Amniotic stem cell (primary cell): ENCODE data around the gene MAP3K7CL.

ENCODE experiments used
- DNase-seq: peaks from one replicate; lab custom pipeline; 2025; lab: John Stamatoyannopoulos, UW

Gene MAP3K7CL

DNA sequence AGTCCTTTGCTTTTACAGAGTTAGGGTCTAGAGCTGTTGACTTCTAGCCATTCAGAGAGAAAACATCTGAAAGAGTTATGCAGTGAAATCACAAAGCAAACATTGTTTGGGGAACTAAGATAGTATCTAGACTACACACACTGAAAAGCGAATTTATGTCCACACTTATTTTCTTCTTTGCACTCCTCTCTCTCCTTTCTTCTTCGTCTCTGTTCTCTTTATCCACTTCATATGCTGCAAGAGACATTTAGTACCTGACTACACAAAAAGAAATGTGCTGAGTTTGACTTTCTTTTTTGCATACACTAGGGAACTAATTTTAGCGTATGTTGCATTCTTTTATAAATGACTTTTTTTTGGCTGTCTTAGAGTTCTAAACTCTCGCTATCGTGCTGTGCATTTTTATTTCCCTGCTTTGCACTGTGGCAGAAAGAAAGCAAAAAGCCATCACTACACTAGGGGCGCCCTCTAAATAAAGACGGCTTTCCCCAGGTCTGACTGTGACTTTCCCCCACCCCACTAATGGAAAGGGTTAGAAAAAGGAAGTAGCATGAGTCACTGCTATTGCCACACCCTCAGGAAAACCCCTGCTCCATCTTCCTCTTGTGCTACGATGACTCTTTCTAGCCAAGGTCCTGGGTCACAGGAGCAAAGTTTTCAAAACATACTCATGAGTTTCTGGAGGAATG lies 65.7 kb downstream of the MAP3K7CL start:
- peak; percentile 77 for DNase-seq

DNA sequence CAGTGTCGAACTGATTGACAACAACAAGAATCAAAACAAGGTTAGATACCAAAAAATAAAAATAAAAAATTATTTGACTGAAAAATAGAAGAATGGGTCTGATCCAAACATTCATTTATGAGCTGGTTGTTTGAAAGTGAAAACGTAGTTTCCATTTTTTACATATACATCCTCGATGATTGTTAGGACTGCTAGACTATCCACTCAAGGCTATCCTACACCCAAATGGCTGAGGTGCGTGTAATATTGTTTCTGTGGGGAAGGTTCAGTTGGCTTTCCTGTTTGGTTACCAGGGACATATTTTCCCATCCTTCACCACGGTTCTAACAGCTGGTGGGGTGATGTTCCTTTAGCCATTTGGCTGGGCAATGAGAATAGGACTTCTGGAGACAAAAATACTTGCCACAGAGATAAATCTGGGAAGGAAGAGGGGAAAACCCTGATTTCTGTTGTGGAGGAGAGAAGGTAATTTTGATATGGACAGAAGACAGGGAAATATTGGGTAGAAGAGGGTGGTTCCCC lies 66.3 kb downstream of the MAP3K7CL start:
- no peak for DNase-seq

GRCh38 chr21:29201186-29201585 lies 70.7 kb downstream of the MAP3K7CL start:
- DNase-seq, result no peak

DNA sequence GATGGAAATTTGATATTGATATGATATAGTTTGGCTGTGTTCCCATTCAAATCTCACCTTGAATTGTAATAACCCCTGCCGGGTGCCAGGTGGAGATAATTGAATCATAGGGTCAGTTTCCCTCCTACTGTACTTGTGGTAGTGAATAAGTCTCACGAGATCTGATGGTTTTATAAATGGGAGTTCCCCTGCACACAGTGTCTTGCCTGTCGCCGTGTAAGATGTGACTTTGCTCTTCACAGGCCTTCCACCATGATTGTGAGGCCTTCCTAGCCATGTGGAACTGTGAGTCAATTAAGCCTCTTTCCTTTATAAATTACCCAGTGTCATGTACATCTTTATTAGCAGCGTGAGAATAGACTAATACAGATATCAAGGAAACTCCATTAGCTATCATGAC lies 74.6 kb downstream of the MAP3K7CL start:
- no peak for DNase-seq

DNA sequence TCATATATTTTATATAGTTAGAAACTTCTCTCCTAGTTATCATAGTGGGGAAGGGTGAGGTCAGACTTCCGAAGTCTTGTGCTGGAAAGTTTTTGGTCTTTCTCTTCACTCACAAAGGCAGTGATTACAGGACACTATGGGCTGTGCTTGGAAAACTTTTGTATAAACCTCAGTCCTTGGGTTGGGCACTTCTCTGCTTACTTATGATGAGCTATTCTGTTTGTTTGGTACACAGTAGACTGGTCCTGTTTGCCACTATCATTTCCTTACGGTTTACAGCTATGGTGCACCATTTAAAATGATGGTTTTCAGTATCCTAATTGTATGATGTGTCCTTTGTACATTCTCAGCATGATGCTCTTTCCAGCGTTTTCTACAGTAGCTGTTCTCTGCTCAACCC lies 75.5 kb downstream of the MAP3K7CL start:
- DNase-seq, result no peak

DNA sequence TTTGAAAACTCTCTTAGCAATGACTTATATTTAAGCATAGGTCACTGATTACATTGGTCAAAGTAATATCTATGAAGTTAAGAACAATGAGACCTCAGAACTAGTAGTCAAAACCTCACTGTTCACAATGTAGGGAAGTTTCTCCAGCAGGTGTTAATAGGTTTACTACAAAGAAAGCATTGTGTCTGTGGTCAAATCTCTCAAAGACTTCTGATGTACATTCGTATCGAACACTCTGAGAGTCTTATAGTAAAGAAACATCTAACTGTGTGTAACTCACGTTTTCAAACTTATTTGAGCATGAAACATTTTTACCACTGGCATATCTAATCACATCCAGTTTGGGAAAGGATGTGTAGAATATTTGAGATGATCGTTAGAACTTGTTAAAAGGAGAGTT lies 76.0 kb downstream of the MAP3K7CL start:
- no peak for DNase-seq

GRCh38 chr21:29207201-29207600 lies 76.8 kb downstream of the MAP3K7CL start:
- no peak for DNase-seq

DNA sequence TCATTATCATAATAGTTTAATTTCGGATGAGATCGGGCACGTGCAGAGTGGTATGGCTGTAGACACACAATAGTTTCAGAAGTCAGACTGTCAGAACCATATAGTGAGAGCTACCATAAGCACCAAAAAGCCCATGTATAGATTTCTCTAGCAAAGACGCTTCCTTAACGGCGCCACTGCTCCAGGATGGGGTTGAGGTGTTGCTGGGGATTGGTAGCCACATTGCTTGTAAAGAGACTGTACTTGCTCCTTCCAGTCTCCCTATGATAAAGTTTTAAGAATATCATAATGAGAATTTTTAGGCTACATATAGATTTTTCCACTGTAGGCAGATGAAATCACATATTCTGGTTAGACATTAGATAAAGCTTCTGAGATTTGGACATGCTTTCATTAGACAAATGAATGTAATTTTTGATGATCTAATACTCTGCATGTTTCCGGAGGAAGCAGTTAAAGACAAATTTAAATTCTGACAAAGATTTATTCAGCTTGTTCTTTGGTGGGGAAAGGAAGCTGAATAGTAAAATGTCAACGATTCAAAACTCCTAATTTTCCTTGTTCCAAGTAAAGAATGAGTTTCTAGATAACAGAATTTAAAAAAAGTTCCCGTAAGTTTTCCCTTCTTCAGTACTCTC lies 77.7 kb downstream of the MAP3K7CL start:
- no peak for DNase-seq

- peak; percentile 65 for DNase-seq
Measured at GRCh38 chr21:29208682-29209059, 78.2 kb downstream of the MAP3K7CL start.

DNA sequence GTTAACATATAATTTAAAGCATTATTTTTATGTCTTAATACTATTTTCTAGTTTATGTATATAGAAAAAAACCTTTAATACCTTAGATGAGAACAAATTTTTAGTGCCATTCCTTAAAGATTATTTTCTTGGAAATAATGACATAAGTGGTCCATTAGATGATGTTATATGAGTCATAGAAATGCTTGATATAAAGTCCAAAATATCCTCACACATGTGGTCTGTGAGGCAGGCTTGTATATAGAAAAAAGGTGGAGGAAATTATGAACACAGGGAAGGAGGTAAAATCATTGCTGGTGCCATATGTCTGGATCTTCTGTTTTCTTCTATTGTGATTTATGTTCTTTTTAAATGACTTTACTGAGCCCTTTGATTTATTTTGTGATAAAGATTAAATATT lies 79.3 kb downstream of the MAP3K7CL start:
- DNase-seq, result no peak

GRCh38 chr21:29211205-29211604 lies 80.8 kb downstream of the MAP3K7CL start:
- DNase-seq, result no peak

GRCh38 chr21:29212446-29212845 lies 82.0 kb downstream of the MAP3K7CL start:
- DNase-seq, result no peak

DNA sequence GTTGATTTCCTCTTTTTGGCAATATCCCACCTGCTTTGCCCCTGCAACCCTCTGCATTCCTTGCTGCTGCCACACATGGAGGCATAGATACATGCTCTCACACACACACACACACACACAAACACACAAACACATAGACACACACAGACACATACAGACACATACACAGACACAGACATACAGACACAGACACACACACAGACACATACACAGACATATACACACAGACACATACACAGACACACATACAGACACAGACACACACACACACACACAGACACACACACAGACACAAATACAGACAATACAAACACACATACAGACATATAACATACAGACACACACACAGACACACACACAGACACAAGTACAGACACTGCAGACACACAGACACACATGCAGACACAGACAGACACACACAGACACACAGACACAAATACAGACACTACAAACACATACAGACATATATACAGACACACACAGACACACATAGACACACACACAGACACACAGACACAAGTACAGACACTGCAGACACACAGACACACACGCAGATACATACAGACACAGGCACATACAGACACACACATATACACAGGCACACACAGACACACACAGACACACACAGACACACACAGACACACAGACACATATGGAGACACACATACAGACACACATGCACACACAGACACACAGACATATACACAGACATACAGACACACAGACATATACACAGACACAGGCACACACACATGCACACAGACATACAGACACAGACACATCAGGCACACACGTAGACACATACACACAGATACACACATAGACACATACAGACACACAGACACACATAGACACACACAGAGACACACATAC lies 83.3 kb downstream of the MAP3K7CL start:
- no peak for DNase-seq

DNA sequence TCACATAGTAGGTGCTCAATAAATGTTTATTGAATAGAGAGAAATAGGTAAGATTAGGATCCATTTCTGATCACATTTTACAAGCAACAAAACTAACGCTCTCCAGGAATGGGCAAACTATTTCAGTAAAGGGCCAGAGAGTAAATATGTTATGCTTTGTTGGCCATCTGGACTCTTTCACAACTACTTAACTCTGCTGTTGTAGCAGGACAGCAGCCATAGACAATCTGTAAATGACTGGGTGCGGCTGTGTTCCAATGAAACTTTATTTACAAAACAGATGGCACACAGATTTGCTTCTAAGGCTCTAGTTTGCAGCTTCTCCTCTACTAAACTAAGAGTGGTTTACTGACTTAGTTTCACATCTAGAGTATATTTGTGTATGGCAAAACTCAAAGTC lies 85.3 kb downstream of the MAP3K7CL start:
- DNase-seq, result no peak

GRCh38 chr21:29217818-29218291 lies 87.4 kb downstream of the MAP3K7CL start:
- DNase-seq, result peak; percentile 87

GRCh38 chr21:29218749-29219148 lies 88.3 kb downstream of the MAP3K7CL start:
- DNase-seq, result no peak

DNA sequence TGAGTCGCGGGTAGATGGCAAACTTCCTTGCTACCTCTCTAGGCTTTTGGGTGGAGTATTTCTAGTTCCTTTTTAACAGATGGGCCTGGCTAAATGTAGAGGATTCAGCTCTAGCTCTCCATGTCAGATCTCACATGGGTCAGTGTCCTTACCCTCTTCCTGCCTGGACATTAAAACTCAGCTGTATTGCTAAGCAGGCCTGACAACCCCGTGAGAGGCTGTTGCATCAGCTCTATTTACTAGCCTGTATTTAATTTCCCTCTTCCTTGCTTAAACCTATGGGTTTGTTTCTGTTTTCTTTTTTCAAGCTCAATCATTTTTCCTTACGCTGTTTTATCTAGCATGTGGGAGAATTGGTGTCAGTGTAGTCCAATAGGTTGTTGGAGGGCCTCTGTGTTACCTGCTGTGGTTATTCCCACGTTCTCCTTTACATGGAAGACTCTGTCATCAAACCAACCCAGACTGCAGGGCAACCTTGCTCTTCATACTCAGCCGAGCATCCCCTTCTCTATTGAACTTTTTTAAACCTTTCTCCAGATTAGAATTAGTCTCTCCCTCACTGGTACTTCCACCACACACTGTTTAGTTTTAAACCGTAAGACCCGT lies 88.8 kb downstream of the MAP3K7CL start:
- DNase-seq, result no peak

DNA sequence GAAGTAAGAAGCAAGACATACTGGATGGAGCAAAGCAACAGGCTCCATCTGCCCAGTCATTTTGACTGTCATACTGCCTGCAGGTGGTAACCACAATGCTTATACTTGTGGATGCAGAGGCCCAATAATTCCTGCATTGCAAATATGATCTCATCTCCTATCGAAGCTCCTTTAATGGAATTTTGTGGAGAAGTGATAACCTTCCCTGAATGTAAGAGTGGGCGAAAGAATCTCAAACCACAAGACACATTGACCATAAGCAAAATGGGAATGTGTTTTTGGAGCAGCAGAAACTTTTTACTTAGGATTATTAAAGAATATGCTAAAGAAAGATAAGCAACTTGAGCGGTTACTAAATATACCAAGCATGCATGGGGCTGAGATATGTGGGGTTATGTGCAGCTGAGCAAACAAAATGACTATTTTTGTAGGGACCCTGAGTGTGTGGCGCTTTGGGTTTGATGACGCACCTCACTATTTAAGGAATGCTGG lies 90.9 kb downstream of the MAP3K7CL start:
- peak; percentile 55 for DNase-seq

- no peak for DNase-seq
Measured at GRCh38 chr21:29224006-29224405, 93.6 kb downstream of the MAP3K7CL start.
